ENCODE results near the gene HMCES. TPM values are rescaled to one million over a fixed set of nuclear protein-coding genes. Genes with fewer than 3 reads are reported as not detected.

Gene HMCES
- total RNA-seq, 1 donor from 2014 or later: 16.9 TPM

- intact Hi-C loops (cut with DNase I): no loop called here
- Histone ChIP-seq H3K27ac (no peak overlapping the region), H3K36me3 (no peaks in the 10 kb centered on the region), H3K4me3 (no peak overlapping the region), H3K4me1 (no peaks in the 10 kb centered on the region), H3K9me3 (no peaks in the 10 kb centered on the region), H3K27me3 (no peaks in the 10 kb centered on the region)
- TF ChIP-seq POLR2A (IDR thresholded peaks at IDR 0.05) (no peak), POLR2AphosphoS5 (IDR thresholded peaks at IDR 0.05; ENCODE audit: insufficient read depth in 1 of 2, low read depth in 1 of 2) (no peak), CTCF (IDR thresholded peaks at IDR 0.05) (no peak)
- no peak for DNase-seq (ENCODE audit: extremely low spot score in 2 of 2)
These were observed 46.7 kb downstream of the HMCES start for GRCh38 chr3:129325383-129325782.

GRCh38 chr3:129326138-129326537, 47.5 kb downstream of the HMCES start:
- no peaks in the 10 kb centered on the region for H3K27me3 ChIP-seq
- no peak for DNase-seq (ENCODE audit: extremely low spot score in 2 of 2)
- H3K36me3 ChIP-seq: no peaks in the 10 kb centered on the region
- no peak overlapping the region for H3K27ac ChIP-seq
- no peaks in the 10 kb centered on the region for H3K9me3 ChIP-seq
- H3K4me3 ChIP-seq: no peak overlapping the region
- intact Hi-C loops (cut with DNase I): no loop called here
- TF ChIP-seq CTCF (IDR thresholded peaks at IDR 0.05): no peak
- TF ChIP-seq POLR2A (IDR thresholded peaks at IDR 0.05): no peak
- TF ChIP-seq POLR2AphosphoS5 (IDR thresholded peaks at IDR 0.05; ENCODE audit: insufficient read depth in 1 of 2, low read depth in 1 of 2): no peak
- H3K4me1 ChIP-seq: no peaks in the 10 kb centered on the region

GRCh38 chr3:129326595-129326994, 47.9 kb downstream of the HMCES start:
- TF ChIP-seq POLR2A (IDR thresholded peaks at IDR 0.05) (no peak), POLR2AphosphoS5 (IDR thresholded peaks at IDR 0.05; ENCODE audit: insufficient read depth in 1 of 2, low read depth in 1 of 2) (no peak), CTCF (IDR thresholded peaks at IDR 0.05) (no peak)
- intact Hi-C loops (cut with DNase I): no loop called here

GRCh38 chr3:129327510-129327909, 48.8 kb downstream of the HMCES start:
- H3K27ac ChIP-seq: no peak overlapping the region
- no peak overlapping the region for H3K4me3 ChIP-seq
- H3K36me3 ChIP-seq: no peaks in the 10 kb centered on the region
- no peak for DNase-seq (ENCODE audit: extremely low spot score in 2 of 2)
- intact Hi-C loops (cut with DNase I): no loop called here
- H3K9me3 ChIP-seq: no peaks in the 10 kb centered on the region
- no peak for TF ChIP-seq POLR2A (IDR thresholded peaks at IDR 0.05)
- no peak for TF ChIP-seq CTCF (IDR thresholded peaks at IDR 0.05)
- TF ChIP-seq POLR2AphosphoS5 (IDR thresholded peaks at IDR 0.05; ENCODE audit: insufficient read depth in 1 of 2, low read depth in 1 of 2): no peak
- no peaks in the 10 kb centered on the region for H3K4me1 ChIP-seq
- H3K27me3 ChIP-seq: no peaks in the 10 kb centered on the region

More at GRCh38 chr3:129326595-129326994, 47.9 kb downstream of the HMCES start:
- Histone ChIP-seq H3K4me3 (no peak overlapping the region), H3K27me3 (no peaks in the 10 kb centered on the region), H3K4me1 (no peaks in the 10 kb centered on the region), H3K27ac (no peak overlapping the region), H3K36me3 (no peaks in the 10 kb centered on the region), H3K9me3 (no peaks in the 10 kb centered on the region)
- no peak for DNase-seq (ENCODE audit: extremely low spot score in 2 of 2)

GRCh38 chr3:129329858-129330257, 51.2 kb downstream of the HMCES start:
- Histone ChIP-seq H3K4me3 (no peak overlapping the region), H3K4me1 (no peaks in the 10 kb centered on the region), H3K27me3 (no peaks in the 10 kb centered on the region), H3K9me3 (no peaks in the 10 kb centered on the region), H3K36me3 (no peaks in the 10 kb centered on the region), H3K27ac (no peak overlapping the region)
- TF ChIP-seq POLR2A (IDR thresholded peaks at IDR 0.05) (no peak), CTCF (IDR thresholded peaks at IDR 0.05) (no peak), POLR2AphosphoS5 (IDR thresholded peaks at IDR 0.05; ENCODE audit: insufficient read depth in 1 of 2, low read depth in 1 of 2) (no peak)
- no peak for DNase-seq (ENCODE audit: extremely low spot score in 2 of 2)
- intact Hi-C loops (cut with DNase I): no loop called here
